ENCODE results near the gene ANKRD39. TPM values are rescaled to one million over a fixed set of nuclear protein-coding genes. Genes with fewer than 3 reads are reported as not detected.
"Not testable (repeated sequence)": the region's sequence is repeated elsewhere in the genome, so short reads cannot be mapped to it uniquely, and the experiment has no call there.

Gene ANKRD39
- total and polyA plus RNA-seq, 4 donors: 7.4 to 16.9 (median 15.6) TPM

DNA sequence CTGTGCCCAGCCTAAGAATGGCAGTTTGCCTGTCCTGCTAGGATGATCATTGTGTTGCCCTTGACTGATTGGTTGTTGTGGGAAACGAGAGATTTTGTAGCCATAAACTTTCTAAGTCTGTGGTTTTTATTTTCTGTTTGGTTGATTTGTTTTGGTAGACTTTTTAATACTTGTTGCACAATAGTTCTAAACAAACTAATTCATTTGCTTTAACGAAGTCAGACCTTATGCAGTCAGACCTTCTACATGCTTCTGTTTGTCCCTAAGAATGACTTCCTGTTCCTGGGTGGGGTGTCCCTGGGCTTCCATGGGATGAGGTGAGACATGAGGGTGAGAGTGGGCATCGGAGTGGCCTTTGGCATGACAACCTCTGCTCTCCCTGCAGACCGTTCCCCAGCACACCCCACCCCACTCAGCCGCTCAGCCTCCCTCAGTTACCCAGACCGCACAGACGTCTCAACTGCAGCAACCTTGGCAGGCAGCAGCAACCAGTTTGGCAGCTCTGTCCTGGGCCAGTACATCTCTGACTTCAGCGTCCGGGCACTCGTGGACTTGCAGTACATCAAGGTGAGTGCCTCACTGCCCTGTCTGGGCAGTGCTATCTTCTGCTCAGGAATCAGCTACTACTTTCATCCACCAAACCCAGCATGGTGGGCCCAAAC lies 49.5 kb downstream of the ANKRD39 start:
- H3K27me3 ChIP-seq (ENCODE audit: control insufficient read depth in 3 of 3, insufficient read depth in 3 of 3, low read length in 2 of 3): no peaks in the 10 kb centered on the region
- 74 to 82% methylated on average over 10 of the region's 10 CpGs for WGBS, 2 donors
- H3K9me3 ChIP-seq (ENCODE audit: control insufficient read depth in 4 of 4, insufficient read depth in 3 of 4, low read length in 3 of 4): no peaks in the 10 kb centered on the region
- no peak for DNase-seq
- no peak overlapping the region for H3K9ac ChIP-seq (ENCODE audit: insufficient read depth in 1 of 2, low read length in 2 of 2)
- H3K36me3 ChIP-seq (ENCODE audit: control insufficient read depth in 4 of 4, insufficient read depth in 4 of 4, low read length in 4 of 4): peaks cover 0 to 12% (median 9%) of the 10 kb centered on the region in 4 donors
- ATAC-seq (ENCODE audit: insufficient read depth, low FRiP score): no peak
- TF ChIP-seq, protein P1, sequence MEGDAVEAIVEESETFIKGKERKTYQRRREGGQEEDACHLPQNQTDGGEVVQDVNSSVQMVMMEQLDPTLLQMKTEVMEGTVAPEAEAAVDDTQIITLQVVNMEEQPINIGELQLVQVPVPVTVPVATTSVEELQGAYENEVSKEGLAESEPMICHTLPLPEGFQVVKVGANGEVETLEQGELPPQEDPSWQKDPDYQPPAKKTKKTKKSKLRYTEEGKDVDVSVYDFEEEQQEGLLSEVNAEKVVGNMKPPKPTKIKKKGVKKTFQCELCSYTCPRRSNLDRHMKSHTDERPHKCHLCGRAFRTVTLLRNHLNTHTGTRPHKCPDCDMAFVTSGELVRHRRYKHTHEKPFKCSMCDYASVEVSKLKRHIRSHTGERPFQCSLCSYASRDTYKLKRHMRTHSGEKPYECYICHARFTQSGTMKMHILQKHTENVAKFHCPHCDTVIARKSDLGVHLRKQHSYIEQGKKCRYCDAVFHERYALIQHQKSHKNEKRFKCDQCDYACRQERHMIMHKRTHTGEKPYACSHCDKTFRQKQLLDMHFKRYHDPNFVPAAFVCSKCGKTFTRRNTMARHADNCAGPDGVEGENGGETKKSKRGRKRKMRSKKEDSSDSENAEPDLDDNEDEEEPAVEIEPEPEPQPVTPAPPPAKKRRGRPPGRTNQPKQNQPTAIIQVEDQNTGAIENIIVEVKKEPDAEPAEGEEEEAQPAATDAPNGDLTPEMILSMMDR (IDR thresholded peaks at IDR 0.05; ENCODE audit: control extremely low read depth, extremely low read depth): no peak
- H3K4me1 ChIP-seq (ENCODE audit: control insufficient read depth in 5 of 5, insufficient read depth in 5 of 5, low read length in 5 of 5): peaks cover 0 to 13% (median 6%) of the 10 kb centered on the region in 5 donors
- H3K4me3 ChIP-seq: no peak overlapping the region
- H3K27ac ChIP-seq (ENCODE audit: low read depth in 1 of 2, low read length in 1 of 2): no peak overlapping the region

DNA sequence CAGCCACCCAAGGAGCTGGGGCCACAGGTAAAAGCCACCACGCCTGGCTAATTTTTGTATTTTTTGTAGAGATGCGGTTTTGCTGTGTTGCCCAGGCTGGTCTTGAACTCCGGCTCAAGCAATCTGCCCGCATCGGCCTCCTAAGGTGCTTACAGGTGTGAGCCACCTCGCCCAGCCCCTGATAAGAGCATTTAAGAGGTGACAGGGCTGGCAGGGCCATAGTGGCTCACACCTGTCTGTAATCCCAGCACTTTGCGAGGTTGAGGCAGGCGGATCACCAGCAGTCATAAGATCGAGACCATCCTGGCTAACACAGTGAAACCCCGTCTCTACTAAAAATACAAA lies 50.7 kb downstream of the ANKRD39 start:
- H3K27ac ChIP-seq (ENCODE audit: low read depth in 1 of 2, low read length in 1 of 2): peak overlapping the region in 1 of 2 donors; percentile 33

GRCh38 chr2:96806468-96807126 lies 51.2 kb downstream of the ANKRD39 start:
- H3K9me3 ChIP-seq (ENCODE audit: control insufficient read depth in 4 of 4, insufficient read depth in 3 of 4, low read length in 3 of 4): no peaks in the 10 kb centered on the region
- H3K27me3 ChIP-seq (ENCODE audit: control insufficient read depth in 3 of 3, insufficient read depth in 3 of 3, low read length in 2 of 3): no peaks in the 10 kb centered on the region
- no peak overlapping the region for H3K4me3 ChIP-seq
- H3K27ac ChIP-seq (ENCODE audit: low read depth in 1 of 2, low read length in 1 of 2): peak overlapping the region in 1 of 2 donors; percentile 33
- ATAC-seq (ENCODE audit: insufficient read depth, low FRiP score): no peak
- TF ChIP-seq, protein P1 (IDR thresholded peaks at IDR 0.05; ENCODE audit: control extremely low read depth, extremely low read depth): no peak
- H3K4me1 ChIP-seq (ENCODE audit: control insufficient read depth in 5 of 5, insufficient read depth in 5 of 5, low read length in 5 of 5): peaks cover 0 to 9% (median 3%) of the 10 kb centered on the region in 5 donors
- H3K9ac ChIP-seq (ENCODE audit: insufficient read depth in 1 of 2, low read length in 2 of 2): no peak overlapping the region
- 75 to 80% methylated on average over 23 of the region's 23 CpGs for WGBS, 2 donors
- peak in 1 of 3 donors; percentile 36 for DNase-seq
- H3K36me3 ChIP-seq (ENCODE audit: control insufficient read depth in 4 of 4, insufficient read depth in 4 of 4, low read length in 4 of 4): peaks cover 0 to 16% (median 14%) of the 10 kb centered on the region in 4 donors

More for the DNA sequence above, 50.7 kb downstream of the ANKRD39 start:
- TF ChIP-seq, protein P1 (IDR thresholded peaks at IDR 0.05; ENCODE audit: control extremely low read depth, extremely low read depth): no peak
- Histone ChIP-seq H3K4me1 (ENCODE audit: control insufficient read depth in 5 of 5, insufficient read depth in 5 of 5, low read length in 5 of 5) (peaks cover 0 to 10% (median 6%) of the 10 kb centered on the region in 5 donors), H3K36me3 (ENCODE audit: control insufficient read depth in 4 of 4, insufficient read depth in 4 of 4, low read length in 4 of 4) (peaks cover 0 to 13% (median 12%) of the 10 kb centered on the region in 4 donors), H3K27me3 (ENCODE audit: control insufficient read depth in 3 of 3, insufficient read depth in 3 of 3, low read length in 2 of 3) (no peaks in the 10 kb centered on the region), H3K9me3 (ENCODE audit: control insufficient read depth in 4 of 4, insufficient read depth in 3 of 4, low read length in 3 of 4) (no peaks in the 10 kb centered on the region), H3K4me3 (no peak overlapping the region), H3K9ac (ENCODE audit: insufficient read depth in 1 of 2, low read length in 2 of 2) (no peak overlapping the region)
- ATAC-seq (ENCODE audit: insufficient read depth, low FRiP score) (no peak), DNase-seq (no peak)
- WGBS, 2 donors: 95 to 99% methylated on average over 10 of the region's 10 CpGs

DNA sequence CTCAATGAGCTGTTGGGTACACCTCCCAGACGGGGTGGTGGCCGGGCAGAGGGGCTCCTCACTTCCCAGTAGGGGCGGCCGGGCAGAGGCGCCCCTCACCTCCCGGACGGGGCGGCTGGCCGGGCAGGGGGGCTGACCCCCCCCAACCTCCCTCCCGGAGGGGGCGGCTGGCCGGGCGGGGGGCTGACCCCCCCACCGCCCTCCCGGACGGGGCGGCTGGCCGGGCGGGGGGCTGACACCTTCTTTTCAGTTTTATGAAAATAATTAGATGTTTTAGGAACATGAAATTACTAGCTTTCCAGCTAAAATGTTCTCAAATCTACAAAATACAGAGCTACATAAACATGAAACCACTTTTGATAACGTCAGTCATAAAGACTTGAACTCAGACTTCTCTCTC lies 51.9 kb downstream of the ANKRD39 start:
- not testable (repeated sequence) for H3K4me1 ChIP-seq (ENCODE audit: control insufficient read depth in 5 of 5, insufficient read depth in 5 of 5, low read length in 5 of 5); H3K9ac ChIP-seq (ENCODE audit: insufficient read depth in 1 of 2, low read length in 2 of 2); DNase-seq; ATAC-seq (ENCODE audit: insufficient read depth, low FRiP score); H3K9me3 ChIP-seq (ENCODE audit: control insufficient read depth in 4 of 4, insufficient read depth in 3 of 4, low read length in 3 of 4); H3K4me3 ChIP-seq; H3K27ac ChIP-seq (ENCODE audit: low read depth in 1 of 2, low read length in 1 of 2); H3K27me3 ChIP-seq (ENCODE audit: control insufficient read depth in 3 of 3, insufficient read depth in 3 of 3, low read length in 2 of 3)
- 84 to 94% methylated on average over 15 to 17 of the region's 20 CpGs for WGBS, 2 donors
- H3K36me3 ChIP-seq (ENCODE audit: control insufficient read depth in 4 of 4, insufficient read depth in 4 of 4, low read length in 4 of 4): peaks cover 0 to 17% (median 14%) of the 10 kb centered on the region in 4 donors

Measured in lung (tissue), 12 donors.